GM19099 (cell line): ENCODE data around the gene USP34.

Experiments used
- POLR2A ChIP-seq: IDR thresholded peaks from 3 replicates; pipeline ENCODE4 v1.6.1; 2011; ENCODE audit warnings: low read depth; ENCODE audit not compliant: insufficient read length; ENCODE audit errors: extremely low read depth

The USP34 gene

GRCh38 chr2:61180686-61181085 is 290.2 kb downstream of the USP34 start:
- TF ChIP-seq POLR2A: no peak

- TF ChIP-seq POLR2A: no peak
These were observed 290.9 kb downstream of the USP34 start for GRCh38 chr2:61179701-61180639.

- no peak for TF ChIP-seq POLR2A
These were observed 292.0 kb downstream of the USP34 start for GRCh38 chr2:61178603-61179545.

GRCh38 chr2:61177727-61178549 is 292.9 kb downstream of the USP34 start:
- peak; percentile 51 for TF ChIP-seq POLR2A

GRCh38 chr2:61176755-61177726 is 293.8 kb downstream of the USP34 start:
- peak; percentile 95 for TF ChIP-seq POLR2A

GRCh38 chr2:61175036-61175435 is 295.9 kb downstream of the USP34 start:
- no peak for TF ChIP-seq POLR2A

GRCh38 chr2:61173116-61173515 is 297.8 kb downstream of the USP34 start:
- no peak for TF ChIP-seq POLR2A

- TF ChIP-seq POLR2A: no peak
These were observed 298.2 kb downstream of the USP34 start for GRCh38 chr2:61172671-61173070.

GRCh38 chr2:61167579-61167978 is 303.3 kb downstream of the USP34 start:
- no peak for TF ChIP-seq POLR2A

- TF ChIP-seq POLR2A: no peak
These were observed 304.9 kb downstream of the USP34 start for GRCh38 chr2:61165946-61166345.

- TF ChIP-seq POLR2A: no peak
These were observed 308.2 kb downstream of the USP34 start for GRCh38 chr2:61162721-61163120.

- TF ChIP-seq POLR2A: no peak
These were observed 309.0 kb downstream of the USP34 start, which contains the start of gene C2orf74 for GRCh38 chr2:61161888-61162287. C2orf74 (plus strand) TSS chr2:61162188; CDS start chr2:61162515, 327 bp downstream.

GRCh38 chr2:61158356-61158955 is 312.4 kb downstream of the USP34 start:
- TF ChIP-seq POLR2A: no peak
